MM.1S (cell line): Measurements from ENCODE around the gene FER.

Experiments used
- EZH2 ChIP-seq: fragments of 300-600 bp; sonication (generic); optimal IDR thresholded peaks from 2 replicates; pipeline ENCODE3; 2017; ENCODE audit warnings: low read depth, mild to moderate bottlenecking, antibody characterized with exemption, low read length, mixed read lengths
- TF ChIP-seq, protein P1 (sequence below): fragments of 300-600 bp; sonication (generic); IDR thresholded peaks from 2 replicates; pipeline ENCODE4 v1.5.1; 2016; ENCODE audit warnings: antibody characterized with exemption, low read length, mixed read lengths

DNA sequence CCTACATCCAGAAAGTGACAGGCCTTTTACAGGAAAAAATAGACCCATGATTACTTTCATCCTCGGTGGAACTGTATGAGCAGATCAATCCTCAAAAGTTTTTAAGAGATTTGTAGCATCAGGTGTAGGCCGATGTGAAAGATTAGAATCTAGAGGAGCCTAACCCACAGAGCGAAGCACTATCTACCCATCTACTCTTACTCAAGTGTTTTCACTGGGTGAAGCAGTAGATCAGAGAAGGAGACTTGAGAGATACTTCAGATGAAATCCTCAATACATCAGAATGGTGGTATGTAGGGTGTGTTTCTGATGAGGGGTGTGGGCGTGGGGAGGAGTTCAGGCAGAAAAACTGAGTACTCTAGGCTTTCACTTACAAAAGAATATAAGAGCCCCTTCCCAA is 192.8 kb downstream of the FER start:
- TF ChIP-seq, protein P1, sequence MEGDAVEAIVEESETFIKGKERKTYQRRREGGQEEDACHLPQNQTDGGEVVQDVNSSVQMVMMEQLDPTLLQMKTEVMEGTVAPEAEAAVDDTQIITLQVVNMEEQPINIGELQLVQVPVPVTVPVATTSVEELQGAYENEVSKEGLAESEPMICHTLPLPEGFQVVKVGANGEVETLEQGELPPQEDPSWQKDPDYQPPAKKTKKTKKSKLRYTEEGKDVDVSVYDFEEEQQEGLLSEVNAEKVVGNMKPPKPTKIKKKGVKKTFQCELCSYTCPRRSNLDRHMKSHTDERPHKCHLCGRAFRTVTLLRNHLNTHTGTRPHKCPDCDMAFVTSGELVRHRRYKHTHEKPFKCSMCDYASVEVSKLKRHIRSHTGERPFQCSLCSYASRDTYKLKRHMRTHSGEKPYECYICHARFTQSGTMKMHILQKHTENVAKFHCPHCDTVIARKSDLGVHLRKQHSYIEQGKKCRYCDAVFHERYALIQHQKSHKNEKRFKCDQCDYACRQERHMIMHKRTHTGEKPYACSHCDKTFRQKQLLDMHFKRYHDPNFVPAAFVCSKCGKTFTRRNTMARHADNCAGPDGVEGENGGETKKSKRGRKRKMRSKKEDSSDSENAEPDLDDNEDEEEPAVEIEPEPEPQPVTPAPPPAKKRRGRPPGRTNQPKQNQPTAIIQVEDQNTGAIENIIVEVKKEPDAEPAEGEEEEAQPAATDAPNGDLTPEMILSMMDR, result no peak
- TF ChIP-seq EZH2, result no peak
